ENCODE measurements around the gene PTPN21. TPM values are rescaled to one million over a fixed set of nuclear protein-coding genes. Genes with fewer than 3 reads are reported as not detected.
A peak's percentile ranks its signal among the peaks of the same experiment; 100 is the strongest.

PTPN21 gene
- not detected for total RNA-seq

DNA sequence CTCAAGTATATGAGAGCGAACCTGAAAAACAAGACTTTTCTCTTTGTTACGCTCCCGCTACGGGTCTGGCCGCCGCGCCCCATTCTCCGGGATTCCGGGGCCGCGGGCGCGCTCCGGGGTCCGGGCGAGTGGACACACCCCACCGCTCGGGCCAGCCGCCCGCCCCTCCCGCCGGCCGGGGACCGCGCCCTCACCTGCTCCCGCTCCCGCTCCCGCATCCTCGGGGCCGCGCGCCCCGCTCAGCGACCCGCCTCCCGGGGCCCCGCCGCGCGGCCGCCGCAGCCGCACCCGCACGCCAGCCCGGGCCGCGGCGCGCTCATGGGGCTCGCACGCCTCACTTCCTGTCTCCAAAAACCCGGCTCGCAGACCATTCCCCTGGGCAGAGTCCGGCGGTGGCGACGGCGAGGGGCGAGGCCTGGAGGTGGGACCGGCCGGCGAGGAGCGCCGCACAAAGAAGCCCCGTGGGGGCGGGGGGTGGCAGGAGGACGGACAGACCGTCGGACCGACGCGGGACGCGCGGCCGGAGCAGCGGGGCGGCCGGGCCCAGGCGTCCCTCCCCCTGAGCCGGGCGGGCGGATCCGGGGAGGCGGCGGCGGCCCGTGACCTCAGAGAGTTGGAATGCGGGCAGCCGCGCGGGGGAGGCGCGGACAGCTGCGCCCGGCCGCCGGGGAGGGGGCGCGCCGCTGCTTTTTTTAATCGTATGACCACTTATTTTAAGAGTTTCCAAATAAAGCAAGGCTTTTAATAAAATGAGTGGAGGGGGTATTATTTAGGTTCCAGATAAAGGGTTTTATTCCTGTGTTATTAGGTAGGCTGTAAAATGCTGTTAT is at the start of gene PTPN21:
Gene PTPN21 (minus strand): TSS at position 551 of the 830 bp plus-strand sequence. CDS start 4,590 bp downstream, outside the sequence.
- Mint-ChIP-seq H3K36me3 (ENCODE audit: low read depth) (peaks cover 6% of the 10 kb centered on the region), H3K27ac (no peak within 1 kb of the TSS), H3K4me1 (peaks cover 16% of the 10 kb centered on the region), H3K9me3 (no peaks in the 10 kb centered on the region), H3K4me3 (peak within 1 kb of the TSS; percentile 67), H3K27me3 (peaks cover 39% of the 10 kb centered on the region)
- peak; percentile 47 for ATAC-seq (replicated peaks)

DNA sequence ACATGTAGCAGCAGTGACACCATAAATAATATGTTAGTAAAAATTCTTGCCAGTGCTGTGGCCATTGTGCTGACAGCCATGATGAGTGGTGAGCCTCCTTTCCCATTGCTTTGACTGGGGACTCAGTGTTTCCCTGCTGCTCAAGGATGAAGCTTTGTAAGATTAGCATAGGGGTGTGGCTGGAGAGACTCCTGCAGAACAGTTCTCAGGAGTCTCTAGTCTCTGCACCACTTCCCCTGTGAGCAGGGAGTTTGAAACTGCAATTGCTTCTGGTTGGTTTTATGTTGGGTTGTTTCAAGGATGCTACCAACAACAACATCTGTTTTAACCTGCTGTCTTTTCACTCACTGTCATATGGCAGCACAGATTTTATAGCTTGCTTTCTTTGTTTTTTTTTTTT is 49.4 kb upstream of the PTPN21 start:
- no peaks in the 10 kb centered on the region for H3K27me3 Mint-ChIP-seq
- peaks cover 29% of the 10 kb centered on the region for H3K4me1 Mint-ChIP-seq

DNA sequence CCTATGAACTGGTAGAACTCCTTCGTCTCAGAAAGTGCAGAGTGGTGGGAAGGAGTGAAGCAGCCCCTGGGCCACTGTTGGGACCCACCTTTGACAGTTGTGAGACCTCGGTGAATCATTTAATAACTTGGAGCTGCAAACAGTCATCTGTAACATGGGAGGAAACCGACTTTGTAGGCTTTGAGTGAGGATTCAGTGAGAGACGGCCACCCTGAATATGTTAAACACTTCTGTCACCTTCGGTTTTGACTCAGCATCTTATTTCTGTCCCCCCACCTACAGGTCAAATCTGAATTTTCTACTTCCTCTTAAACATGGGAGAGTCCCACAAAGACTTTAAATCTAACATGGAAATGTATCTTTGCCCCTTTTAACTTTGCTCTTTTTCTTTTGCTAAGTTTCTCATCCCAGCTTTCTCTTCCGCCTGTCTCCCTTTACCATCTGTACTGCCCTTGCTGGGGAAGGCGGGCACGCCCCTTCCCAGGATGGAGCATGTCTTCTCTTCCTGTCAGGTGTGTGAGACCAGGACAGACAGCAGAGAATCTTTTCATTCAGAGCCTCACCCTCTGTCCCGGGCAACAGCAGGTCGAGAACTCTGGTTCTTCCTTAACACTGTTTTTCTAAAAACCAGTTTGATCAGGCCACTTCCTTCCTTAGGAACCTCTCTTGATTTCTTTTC is 45.1 kb upstream of the PTPN21 start:
- ATAC-seq (replicated peaks), result peak; percentile 94
- Mint-ChIP-seq H3K27ac (peak overlapping the region; percentile 83), H3K4me1 (peaks cover 40% of the 10 kb centered on the region), H3K9me3 (no peaks in the 10 kb centered on the region), H3K27me3 (no peaks in the 10 kb centered on the region), H3K4me3 (peak overlapping the region; percentile 73), H3K36me3 (ENCODE audit: low read depth) (peaks cover 90% of the 10 kb centered on the region)

More for the DNA sequence above, 49.4 kb upstream of the PTPN21 start:
- Mint-ChIP-seq H3K9me3 (no peaks in the 10 kb centered on the region), H3K27ac (no peak overlapping the region), H3K4me3 (no peak overlapping the region), H3K36me3 (ENCODE audit: low read depth) (peaks cover 93% of the 10 kb centered on the region)
- ATAC-seq (replicated peaks), result no peak

DNA sequence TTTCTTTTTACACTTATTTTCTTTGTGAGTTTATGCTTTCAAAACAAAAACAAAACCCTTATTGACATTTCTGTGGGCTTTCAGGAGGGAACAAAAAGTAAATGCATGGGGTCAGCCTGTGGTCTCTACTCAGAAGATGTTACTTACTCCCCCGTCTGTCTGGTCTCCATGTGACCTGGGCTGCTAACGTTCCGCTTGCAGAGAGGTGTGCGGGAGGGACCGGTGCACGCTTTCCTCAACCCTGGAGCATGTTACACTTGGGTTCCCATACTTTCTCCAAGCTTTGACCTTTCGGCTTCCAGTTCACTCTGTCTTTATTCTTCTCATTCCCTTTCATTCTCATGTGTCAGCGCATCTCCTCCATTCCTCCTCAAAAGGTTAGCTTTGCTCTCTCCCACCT is 44.5 kb upstream of the PTPN21 start:
- Mint-ChIP-seq H3K27ac (peak overlapping the region; percentile 83), H3K9me3 (no peaks in the 10 kb centered on the region), H3K4me1 (peaks cover 40% of the 10 kb centered on the region), H3K27me3 (no peaks in the 10 kb centered on the region), H3K4me3 (peak overlapping the region; percentile 73), H3K36me3 (ENCODE audit: low read depth) (peaks cover 90% of the 10 kb centered on the region)
- ATAC-seq (replicated peaks), result no peak

DNA sequence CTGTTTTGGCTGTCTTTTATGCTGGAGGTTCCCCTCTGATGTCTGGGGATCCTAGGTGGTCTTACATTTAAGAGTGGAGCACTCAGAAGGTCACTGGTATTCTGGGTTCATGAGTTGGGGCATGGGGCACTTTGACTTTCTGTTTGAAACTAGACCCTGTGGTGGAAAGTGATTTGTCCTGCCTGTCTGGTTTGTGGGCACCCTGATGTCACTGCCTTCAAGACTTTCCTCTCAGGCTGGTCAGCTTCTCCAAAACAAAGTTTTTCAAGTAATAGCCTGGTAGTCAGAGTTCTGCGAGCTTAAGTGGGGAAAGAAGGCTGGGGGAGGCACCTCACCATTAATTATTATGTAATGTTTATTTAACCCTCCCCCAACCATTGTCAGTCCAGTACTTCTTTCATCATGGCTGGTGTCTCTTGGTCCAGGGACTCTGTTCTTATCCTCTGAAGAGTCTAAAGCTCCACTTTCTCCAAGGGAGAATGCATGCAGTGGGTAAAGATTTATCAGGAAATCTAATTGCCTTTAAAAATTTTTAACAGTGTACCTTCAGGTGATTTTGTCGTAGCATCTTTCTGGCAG is 43.4 kb upstream of the PTPN21 start:
- Mint-ChIP-seq H3K4me3 (no peak overlapping the region), H3K36me3 (ENCODE audit: low read depth) (peaks cover 90% of the 10 kb centered on the region)

DNA sequence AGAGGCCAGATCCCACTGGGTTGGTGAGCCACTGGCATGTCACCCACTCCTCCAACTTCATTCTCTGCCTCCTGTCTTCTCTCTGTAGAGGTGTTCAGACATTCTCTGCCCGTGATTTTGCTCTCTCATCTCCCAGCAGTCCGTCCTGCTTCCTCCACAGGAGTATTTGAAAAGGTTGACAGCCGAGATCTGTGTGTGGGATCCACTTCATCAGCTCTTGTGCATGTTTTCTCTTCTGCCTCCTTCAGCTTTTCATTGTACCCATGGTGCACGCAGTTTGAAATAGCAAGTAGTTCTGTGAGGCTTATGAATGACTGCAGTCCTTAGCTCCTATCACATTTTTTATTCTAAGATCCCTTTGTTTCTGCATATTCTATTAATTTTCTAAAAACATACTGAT is 42.8 kb upstream of the PTPN21 start:
- Mint-ChIP-seq H3K27ac (no peak overlapping the region), H3K36me3 (ENCODE audit: low read depth) (peaks cover 90% of the 10 kb centered on the region), H3K9me3 (no peaks in the 10 kb centered on the region), H3K27me3 (no peaks in the 10 kb centered on the region), H3K4me3 (no peak overlapping the region), H3K4me1 (peaks cover 39% of the 10 kb centered on the region)
- no peak for ATAC-seq (replicated peaks)

More for the DNA sequence above, 43.4 kb upstream of the PTPN21 start:
- ATAC-seq (replicated peaks), result peak; percentile 19
- no peaks in the 10 kb centered on the region for H3K9me3 Mint-ChIP-seq
- H3K4me1 Mint-ChIP-seq, result peaks cover 40% of the 10 kb centered on the region
- H3K27me3 Mint-ChIP-seq, result no peaks in the 10 kb centered on the region
- H3K27ac Mint-ChIP-seq, result no peak overlapping the region

DNA sequence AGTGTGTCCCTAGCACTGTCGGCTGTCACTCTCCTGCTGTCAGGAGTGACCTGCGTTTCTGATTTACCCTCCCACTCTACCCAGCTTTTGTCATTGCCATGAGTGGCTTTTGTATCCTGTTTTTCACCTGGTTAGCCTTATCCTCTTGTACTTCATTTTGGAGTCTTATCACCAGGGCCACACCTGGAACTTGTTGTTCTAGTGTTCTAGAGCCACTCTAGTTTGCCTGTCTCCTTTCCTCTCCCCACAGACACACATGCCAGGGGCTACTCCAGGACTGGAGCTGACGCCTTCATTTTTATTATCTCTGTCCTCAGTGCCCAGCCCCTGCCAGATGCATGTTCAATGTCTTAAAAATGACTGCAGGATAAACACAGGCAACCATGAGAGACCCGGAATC is 42.2 kb upstream of the PTPN21 start:
- no peaks in the 10 kb centered on the region for H3K9me3 Mint-ChIP-seq
- no peak overlapping the region for H3K27ac Mint-ChIP-seq
- no peak overlapping the region for H3K4me3 Mint-ChIP-seq
- H3K4me1 Mint-ChIP-seq, result peaks cover 36% of the 10 kb centered on the region
- H3K27me3 Mint-ChIP-seq, result no peaks in the 10 kb centered on the region
- ATAC-seq (replicated peaks), result no peak
- H3K36me3 Mint-ChIP-seq (ENCODE audit: low read depth), result peaks cover 90% of the 10 kb centered on the region

DNA sequence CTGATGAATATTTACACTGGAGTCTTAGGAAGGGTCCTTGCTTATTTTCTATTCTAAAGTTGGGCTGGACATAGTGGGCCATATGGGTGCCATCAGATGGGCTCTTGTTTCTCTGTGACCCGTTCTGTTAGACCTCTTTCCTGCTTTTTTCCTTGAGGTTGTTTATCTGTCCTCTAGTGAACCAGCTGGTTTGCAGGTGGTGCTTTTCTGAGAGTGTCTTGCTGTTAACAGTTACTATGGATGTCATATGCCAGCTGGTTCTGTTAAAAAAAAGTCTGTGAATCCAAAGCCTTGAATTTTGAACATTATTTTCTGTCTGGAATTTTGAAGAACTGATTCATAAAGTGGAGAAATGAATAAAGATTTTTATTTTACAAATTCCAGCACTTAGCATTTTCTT is 37.2 kb upstream of the PTPN21 start:
- Mint-ChIP-seq H3K9me3 (no peaks in the 10 kb centered on the region), H3K36me3 (ENCODE audit: low read depth) (peaks cover 96% of the 10 kb centered on the region), H3K27ac (no peak overlapping the region), H3K4me1 (peaks cover 5% of the 10 kb centered on the region), H3K4me3 (no peak overlapping the region), H3K27me3 (no peaks in the 10 kb centered on the region)
- no peak for ATAC-seq (replicated peaks)

DNA sequence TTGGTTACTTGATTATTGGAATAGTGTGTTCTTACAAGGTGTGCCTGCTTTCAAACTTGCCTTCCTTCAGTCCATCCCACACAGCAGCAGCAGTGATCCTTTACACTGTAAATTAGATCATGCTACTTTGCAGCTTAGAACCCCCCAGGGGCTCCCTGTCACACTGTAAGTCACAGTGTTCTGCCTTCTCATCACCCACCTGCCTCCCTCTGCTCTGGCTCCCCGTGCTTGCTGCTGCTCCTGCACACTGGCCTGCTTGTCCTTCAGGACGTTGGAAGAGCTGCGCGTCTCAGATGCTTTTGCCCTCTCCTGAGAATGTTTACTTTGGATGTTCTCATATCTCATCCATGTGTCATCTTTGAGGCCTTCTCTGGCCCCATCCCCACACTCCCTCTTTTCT is 35.4 kb upstream of the PTPN21 start:
- peaks cover 100% of the 10 kb centered on the region for H3K36me3 Mint-ChIP-seq (ENCODE audit: low read depth)
- no peak overlapping the region for H3K27ac Mint-ChIP-seq
- no peaks in the 10 kb centered on the region for H3K4me1 Mint-ChIP-seq
- H3K27me3 Mint-ChIP-seq, result no peaks in the 10 kb centered on the region
- H3K4me3 Mint-ChIP-seq, result no peak overlapping the region
- H3K9me3 Mint-ChIP-seq, result no peaks in the 10 kb centered on the region
- no peak for ATAC-seq (replicated peaks)

DNA sequence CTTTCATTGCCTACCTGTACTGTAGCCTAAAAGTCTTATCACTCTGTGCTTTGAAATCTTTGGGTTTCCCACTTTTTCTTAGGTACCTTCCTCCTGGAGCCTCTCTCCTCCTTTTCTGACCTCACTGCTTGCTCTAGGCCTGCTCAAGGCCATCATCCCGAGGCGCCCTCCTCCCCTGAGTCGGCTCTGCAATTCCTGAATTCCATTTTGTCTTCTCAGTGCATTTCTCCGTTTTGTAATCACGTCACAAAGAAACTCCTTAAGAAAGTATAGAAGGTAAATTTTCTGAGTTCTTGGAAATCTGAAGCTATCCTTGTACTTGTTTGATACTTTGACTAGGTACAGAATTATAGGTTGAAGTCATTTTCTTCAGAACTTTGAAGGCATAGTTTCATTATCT is 33.3 kb upstream of the PTPN21 start:
- Mint-ChIP-seq H3K27me3 (no peaks in the 10 kb centered on the region), H3K4me3 (no peak overlapping the region), H3K27ac (no peak overlapping the region), H3K36me3 (ENCODE audit: low read depth) (peaks cover 98% of the 10 kb centered on the region), H3K4me1 (no peaks in the 10 kb centered on the region), H3K9me3 (no peaks in the 10 kb centered on the region)
- ATAC-seq (replicated peaks), result no peak

DNA sequence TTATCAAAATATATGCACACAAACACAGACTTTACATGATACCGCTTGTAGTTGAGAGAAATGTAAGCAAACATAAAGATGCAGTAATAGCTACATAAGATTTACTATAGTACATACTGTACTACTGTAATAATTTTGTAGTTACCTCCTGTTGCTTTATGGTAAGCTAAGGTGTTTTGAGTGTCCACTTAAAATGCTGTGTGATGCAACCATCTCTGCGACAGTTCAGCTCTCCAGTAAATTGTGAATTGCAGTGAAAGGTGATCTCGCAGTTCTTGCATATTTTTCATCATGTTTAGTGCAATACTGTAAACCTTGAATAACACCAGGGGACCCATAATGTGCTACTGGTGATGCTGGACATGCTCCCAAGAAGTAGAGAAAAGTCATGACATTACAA is 29.6 kb upstream of the PTPN21 start:
- H3K27me3 Mint-ChIP-seq, result no peaks in the 10 kb centered on the region
- ATAC-seq (replicated peaks), result no peak
- no peaks in the 10 kb centered on the region for H3K4me1 Mint-ChIP-seq

DNA sequence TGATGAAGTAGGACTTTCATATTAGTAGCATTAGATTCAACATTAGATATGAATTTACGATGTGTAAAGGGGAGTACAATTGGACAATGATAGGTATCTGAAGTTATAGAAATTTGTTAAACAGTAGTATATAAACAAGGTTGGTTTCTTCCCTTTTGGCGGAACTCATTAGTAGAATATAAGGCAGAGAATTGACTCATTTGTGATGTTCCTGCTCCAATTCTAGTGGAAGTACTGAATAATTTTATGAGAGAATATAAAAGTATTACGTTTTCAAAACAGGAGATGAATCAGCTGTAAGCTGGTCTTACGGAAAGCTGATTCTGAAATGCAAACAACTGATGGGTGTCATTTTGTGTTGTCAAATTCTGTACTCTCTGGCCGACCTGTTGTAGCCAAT is 21.4 kb upstream of the PTPN21 start:
- Mint-ChIP-seq H3K4me3 (no peak overlapping the region), H3K27ac (no peak overlapping the region), H3K36me3 (ENCODE audit: low read depth) (peaks cover 100% of the 10 kb centered on the region), H3K4me1 (no peaks in the 10 kb centered on the region), H3K9me3 (no peaks in the 10 kb centered on the region), H3K27me3 (no peaks in the 10 kb centered on the region)
- ATAC-seq (replicated peaks), result no peak

More for the DNA sequence above, 29.6 kb upstream of the PTPN21 start:
- no peak overlapping the region for H3K4me3 Mint-ChIP-seq
- H3K27ac Mint-ChIP-seq, result no peak overlapping the region
- H3K9me3 Mint-ChIP-seq, result no peaks in the 10 kb centered on the region
- H3K36me3 Mint-ChIP-seq (ENCODE audit: low read depth), result peaks cover 98% of the 10 kb centered on the region

DNA sequence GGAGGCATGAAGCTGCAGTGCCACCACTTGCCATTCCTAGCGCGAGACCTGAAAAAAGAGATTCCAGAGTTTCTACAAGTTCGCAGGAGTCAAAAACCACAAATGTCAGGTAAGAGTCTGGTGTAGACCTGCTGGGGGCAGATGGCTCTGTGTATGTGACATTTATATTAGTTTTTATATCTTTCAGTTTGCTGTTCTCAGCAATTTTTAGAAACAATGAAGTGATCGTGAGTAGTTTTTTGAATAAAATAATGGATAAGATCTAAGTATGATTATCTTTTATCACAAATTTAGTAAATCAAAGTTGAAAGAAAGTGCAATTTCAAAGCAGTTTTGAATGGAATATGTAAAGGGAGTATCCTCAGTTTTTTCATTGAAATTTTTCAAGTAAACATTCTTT is 17.3 kb upstream of the PTPN21 start:
- Mint-ChIP-seq H3K27me3 (no peaks in the 10 kb centered on the region), H3K9me3 (no peaks in the 10 kb centered on the region), H3K4me1 (no peaks in the 10 kb centered on the region), H3K36me3 (ENCODE audit: low read depth) (peaks cover 100% of the 10 kb centered on the region), H3K4me3 (no peak overlapping the region), H3K27ac (no peak overlapping the region)
- ATAC-seq (replicated peaks), result no peak

DNA sequence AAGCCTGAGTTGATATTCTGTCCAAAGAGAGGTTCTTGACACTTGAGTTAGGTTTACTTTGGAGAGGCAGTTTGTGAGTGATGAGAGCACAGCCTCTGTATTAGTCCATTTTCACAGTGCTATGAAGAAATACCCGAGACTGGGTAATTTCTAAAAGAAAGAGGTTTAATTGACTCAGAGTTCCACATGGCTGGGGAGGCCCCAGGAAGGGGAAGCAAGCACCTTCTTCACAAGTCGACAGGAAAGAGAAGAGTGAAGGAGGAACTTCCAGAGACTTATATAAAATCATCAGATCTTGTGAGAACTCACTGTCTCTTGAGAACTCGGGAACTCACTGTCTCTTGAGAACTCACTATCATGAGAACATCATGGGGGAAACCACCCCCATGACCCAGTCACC is 13.4 kb upstream of the PTPN21 start:
- Mint-ChIP-seq H3K27me3 (no peaks in the 10 kb centered on the region), H3K36me3 (ENCODE audit: low read depth) (peaks cover 74% of the 10 kb centered on the region), H3K4me1 (peaks cover 9% of the 10 kb centered on the region), H3K4me3 (no peak overlapping the region), H3K9me3 (no peaks in the 10 kb centered on the region), H3K27ac (no peak overlapping the region)
- ATAC-seq (replicated peaks), result no peak

DNA sequence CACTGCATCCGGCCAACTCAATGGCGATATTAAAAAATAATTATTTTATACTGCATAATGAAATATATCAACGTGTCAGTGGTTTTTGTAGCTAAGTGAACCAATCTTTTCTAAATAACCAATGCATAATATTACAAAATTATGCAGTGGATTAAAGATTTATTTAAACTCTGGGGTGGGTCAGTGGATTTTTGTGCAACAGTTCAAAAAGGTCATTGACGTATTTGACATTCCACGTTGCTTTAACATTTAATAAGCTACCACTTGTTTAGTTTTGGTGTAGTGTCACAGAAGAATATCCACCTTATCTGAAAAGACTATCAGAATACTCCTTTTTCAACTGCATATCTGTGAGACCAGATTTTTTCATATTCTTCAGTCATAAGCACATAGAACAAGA is 10.6 kb upstream of the PTPN21 start:
- Mint-ChIP-seq H3K36me3 (ENCODE audit: low read depth) (peaks cover 47% of the 10 kb centered on the region), H3K4me3 (no peak overlapping the region), H3K27ac (no peak overlapping the region), H3K27me3 (no peaks in the 10 kb centered on the region), H3K4me1 (peaks cover 17% of the 10 kb centered on the region), H3K9me3 (no peaks in the 10 kb centered on the region)
- ATAC-seq (replicated peaks), result no peak

Data from activated T-helper 17 cell treated with anti-CD3 and anti-CD28 coated beads, Interleukin-2, amount 50 U/mL, for 72 hours (primary cell).